RWPE1 (cell line): ENCODE measurements around the gene XRN2.

ENCODE experiments used
- CTCF ChIA-PET: fragments of 350-600 bp; sonication (Branson Sonifier 250); formaldehyde crosslinking; extraction: SDS; loops from one replicate; lab custom pipeline; 2021; lab: Yijun Ruan, JAX
- POLR2A ChIA-PET: fragments of 400-600 bp; formaldehyde crosslinking; extraction: SDS; loops from one replicate; lab custom pipeline; 2020; ENCODE audit warnings: antibody characterized with exemption; ENCODE audit not compliant: low non-redundant PET; lab: Yijun Ruan, JAX
- DNase-seq: peaks from one replicate; pipeline ENCODE4 v3.0.0; 2012; ENCODE audit warnings: low spot score
- H3K27ac ChIP-seq: fragments of 450-650 bp; 2 replicates; pipeline ENCODE4 v1.5.1; 2017
- TF ChIP-seq, protein P1 (sequence below): fragments of 450-650 bp; conservative IDR thresholded peaks from 2 replicates; pipeline ENCODE4 v1.5.1; 2017; ENCODE audit warnings: low read depth, mild to moderate bottlenecking

XRN2 gene

GRCh38 chr20:21303061-21303871 lies at the start of gene XRN2:
Gene XRN2 (plus strand): TSS chr20:21303331. CDS start chr20:21303399, 68 bp downstream.
- peak within 1 kb of the TSS; percentile 94 for H3K27ac ChIP-seq
- peak; percentile 89 for DNase-seq
- CTCF ChIA-PET, result interaction anchor here (0.6 to 1.0 kb wide), 3 partner anchors 56 to 202 kb away, joined by 3 to 5 read pairs (median 3); no protein-coding TSS in a partner anchor
- TF ChIP-seq, protein P1, sequence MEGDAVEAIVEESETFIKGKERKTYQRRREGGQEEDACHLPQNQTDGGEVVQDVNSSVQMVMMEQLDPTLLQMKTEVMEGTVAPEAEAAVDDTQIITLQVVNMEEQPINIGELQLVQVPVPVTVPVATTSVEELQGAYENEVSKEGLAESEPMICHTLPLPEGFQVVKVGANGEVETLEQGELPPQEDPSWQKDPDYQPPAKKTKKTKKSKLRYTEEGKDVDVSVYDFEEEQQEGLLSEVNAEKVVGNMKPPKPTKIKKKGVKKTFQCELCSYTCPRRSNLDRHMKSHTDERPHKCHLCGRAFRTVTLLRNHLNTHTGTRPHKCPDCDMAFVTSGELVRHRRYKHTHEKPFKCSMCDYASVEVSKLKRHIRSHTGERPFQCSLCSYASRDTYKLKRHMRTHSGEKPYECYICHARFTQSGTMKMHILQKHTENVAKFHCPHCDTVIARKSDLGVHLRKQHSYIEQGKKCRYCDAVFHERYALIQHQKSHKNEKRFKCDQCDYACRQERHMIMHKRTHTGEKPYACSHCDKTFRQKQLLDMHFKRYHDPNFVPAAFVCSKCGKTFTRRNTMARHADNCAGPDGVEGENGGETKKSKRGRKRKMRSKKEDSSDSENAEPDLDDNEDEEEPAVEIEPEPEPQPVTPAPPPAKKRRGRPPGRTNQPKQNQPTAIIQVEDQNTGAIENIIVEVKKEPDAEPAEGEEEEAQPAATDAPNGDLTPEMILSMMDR, result no peak
- POLR2A ChIA-PET, result interaction anchor here (1.0 to 1.1 kb wide), 2 partner anchors 8 to 13 kb away, joined by 3 read pairs; no protein-coding TSS in a partner anchor

DNA sequence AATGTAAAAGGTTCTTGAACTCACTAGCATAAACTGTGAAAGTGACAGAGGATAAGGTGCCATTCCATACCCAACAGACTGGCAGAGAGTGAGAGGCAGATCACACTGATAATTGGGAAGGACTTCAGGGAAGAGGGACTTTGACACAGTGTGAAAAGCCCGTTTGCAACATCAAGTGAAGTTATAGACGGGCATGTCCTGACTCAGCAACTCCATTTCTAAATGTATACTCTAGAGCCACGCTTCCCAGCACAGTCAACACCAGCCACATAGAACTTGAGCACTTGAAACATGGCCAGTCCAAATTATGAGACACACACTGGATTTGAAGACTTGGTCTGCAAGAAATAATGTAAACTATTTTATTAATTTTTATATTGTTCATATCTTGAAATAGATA lies 45.9 kb upstream of the XRN2 start:
- TF ChIP-seq, protein P1, result no peak
- POLR2A ChIA-PET, result no interaction called here
- DNase-seq, result no peak
- CTCF ChIA-PET, result no interaction called here
- no peak overlapping the region for H3K27ac ChIP-seq

DNA sequence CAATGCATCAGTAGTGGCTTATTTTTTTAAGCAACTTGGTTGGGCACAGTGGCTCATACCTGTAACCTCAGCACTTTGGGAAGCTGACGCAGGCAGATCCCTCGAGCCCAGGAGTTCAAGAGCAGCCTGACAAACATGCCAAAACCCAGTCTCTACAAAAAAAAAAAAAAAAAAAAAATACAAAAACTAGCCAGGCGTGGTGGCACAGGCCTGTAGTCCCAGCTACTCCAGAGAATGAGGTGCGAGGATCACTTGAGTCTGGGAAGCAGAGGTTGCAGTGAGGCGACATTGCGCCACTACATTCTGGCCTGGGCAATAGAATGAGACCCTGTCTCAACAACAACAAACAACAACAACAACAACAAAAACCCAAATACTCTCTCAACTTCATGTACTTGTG lies 44.7 kb upstream of the XRN2 start:
- TF ChIP-seq, protein P1, result no peak
- ChIA-PET CTCF (no interaction called here), POLR2A (no interaction called here)
- H3K27ac ChIP-seq, result no peak overlapping the region
- no peak for DNase-seq

- H3K27ac ChIP-seq, result no peak overlapping the region
- TF ChIP-seq, protein P1, result no peak
- CTCF ChIA-PET, result interaction anchor here (0.6 to 0.7 kb wide), 2 partner anchors 356 to 780 kb away, joined by 3 read pairs; no protein-coding TSS in a partner anchor
- no peak for DNase-seq
- POLR2A ChIA-PET, result no interaction called here
Measured at GRCh38 chr20:21259346-21259745, 43.8 kb upstream of the XRN2 start.

- no peak overlapping the region for H3K27ac ChIP-seq
Measured at GRCh38 chr20:21262812-21263211, 40.3 kb upstream of the XRN2 start.

More at GRCh38 chr20:21262812-21263211, 40.3 kb upstream of the XRN2 start:
- ChIA-PET POLR2A (no interaction called here), CTCF (no interaction called here)
- TF ChIP-seq, protein P1, result no peak
- DNase-seq, result no peak
